ENCODE measurements around the gene NTMT1.

- TF ChIP-seq CTCF (IDR thresholded peaks at IDR 0.05) (peak in 5 of 7 experiments; percentile 45 to 82 (median 68)), POLR2A (IDR thresholded peaks at IDR 0.05) (no peak)
Observed at GRCh38 chr9:129624168-129624759, 1.7 kb upstream of the NTMT1 start.
